ENCODE data around the gene ZC3H7A. TPM values are rescaled to one million over a fixed set of nuclear protein-coding genes. Genes with fewer than 3 reads are reported as not detected.

ZC3H7A gene
- total and polyA plus RNA-seq, 2 of the 13 experiments (the other 11 are each of a cell fraction or from before 2014, with no cell fraction given) = 29.2 to 36.8 TPM

- 0 out of 2 replicates have a peak, but pooled peaks have one; percentile 3 for TF ChIP-seq PAX8 (CRISPR knock-in tag; IDR thresholded peaks at IDR 0.05; ENCODE audit: borderline replicate concordance)
- TF ChIP-seq FOXC1 (CRISPR knock-in tag; IDR thresholded peaks at IDR 0.05; ENCODE audit: borderline replicate concordance) = peak; percentile 34; the same call in 1 of the 2 replicates
- TF ChIP-seq, protein P1, sequence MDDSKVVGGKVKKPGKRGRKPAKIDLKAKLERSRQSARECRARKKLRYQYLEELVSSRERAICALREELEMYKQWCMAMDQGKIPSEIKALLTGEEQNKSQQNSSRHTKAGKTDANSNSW (CRISPR knock-in tag; IDR thresholded peaks at IDR 0.05; ENCODE audit: borderline replicate concordance) = no peak
- no peak for TF ChIP-seq ZNF562 (CRISPR knock-in tag; IDR thresholded peaks at IDR 0.05; ENCODE audit: borderline replicate concordance)
- TF ChIP-seq DPF2 (CRISPR knock-in tag; IDR thresholded peaks at IDR 0.05; ENCODE audit: borderline replicate concordance, low read depth) = no peak
- TF ChIP-seq, protein P2, sequence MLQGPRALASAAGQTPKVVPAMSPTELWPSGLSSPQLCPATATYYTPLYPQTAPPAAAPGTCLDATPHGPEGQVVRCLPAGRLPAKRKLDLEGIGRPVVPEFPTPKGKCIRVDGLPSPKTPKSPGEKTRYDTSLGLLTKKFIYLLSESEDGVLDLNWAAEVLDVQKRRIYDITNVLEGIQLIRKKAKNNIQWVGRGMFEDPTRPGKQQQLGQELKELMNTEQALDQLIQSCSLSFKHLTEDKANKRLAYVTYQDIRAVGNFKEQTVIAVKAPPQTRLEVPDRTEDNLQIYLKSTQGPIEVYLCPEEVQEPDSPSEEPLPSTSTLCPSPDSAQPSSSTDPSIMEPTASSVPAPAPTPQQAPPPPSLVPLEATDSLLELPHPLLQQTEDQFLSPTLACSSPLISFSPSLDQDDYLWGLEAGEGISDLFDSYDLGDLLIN (CRISPR knock-in tag; IDR thresholded peaks at IDR 0.05; ENCODE audit: borderline replicate concordance) = no peak
- TF ChIP-seq ZFP41 (CRISPR knock-in tag; IDR thresholded peaks at IDR 0.05; ENCODE audit: borderline replicate concordance) = no peak
- peak; percentile 55; the same call in 1 of the 2 replicates for TF ChIP-seq BATF2 (CRISPR knock-in tag; IDR thresholded peaks at IDR 0.05)
- TF ChIP-seq RNF219 (CRISPR knock-in tag; IDR thresholded peaks at IDR 0.05) = no peak
- TF ChIP-seq AKNA (CRISPR knock-in tag; IDR thresholded peaks at IDR 0.05; ENCODE audit: borderline replicate concordance) = no peak
- 0 out of 2 replicates have a peak, but pooled peaks have one; percentile 43 for TF ChIP-seq TBP (CRISPR knock-in tag; IDR thresholded peaks at IDR 0.05)
- TF ChIP-seq ISL2 (CRISPR knock-in tag; IDR thresholded peaks at IDR 0.05) = peak; percentile 54
- TF ChIP-seq, protein P3, sequence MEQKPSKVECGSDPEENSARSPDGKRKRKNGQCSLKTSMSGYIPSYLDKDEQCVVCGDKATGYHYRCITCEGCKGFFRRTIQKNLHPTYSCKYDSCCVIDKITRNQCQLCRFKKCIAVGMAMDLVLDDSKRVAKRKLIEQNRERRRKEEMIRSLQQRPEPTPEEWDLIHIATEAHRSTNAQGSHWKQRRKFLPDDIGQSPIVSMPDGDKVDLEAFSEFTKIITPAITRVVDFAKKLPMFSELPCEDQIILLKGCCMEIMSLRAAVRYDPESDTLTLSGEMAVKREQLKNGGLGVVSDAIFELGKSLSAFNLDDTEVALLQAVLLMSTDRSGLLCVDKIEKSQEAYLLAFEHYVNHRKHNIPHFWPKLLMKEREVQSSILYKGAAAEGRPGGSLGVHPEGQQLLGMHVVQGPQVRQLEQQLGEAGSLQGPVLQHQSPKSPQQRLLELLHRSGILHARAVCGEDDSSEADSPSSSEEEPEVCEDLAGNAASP (CRISPR knock-in tag; IDR thresholded peaks at IDR 0.05; ENCODE audit: borderline replicate concordance) = no peak
- peak; percentile 53 for TF ChIP-seq NR2F6 (IDR thresholded peaks at IDR 0.05)
- no peak; the same call in none of the 2 replicates for TF ChIP-seq NR2F6 (CRISPR knock-in tag; IDR thresholded peaks at IDR 0.05)
- TF ChIP-seq ZNF720 (CRISPR knock-in tag; IDR thresholded peaks at IDR 0.05) = no peak
- TF ChIP-seq NCOR1 (IDR thresholded peaks at IDR 0.05; ENCODE audit: borderline replicate concordance, low read length) = peak; percentile 97
These were observed 48.4 kb downstream of the ZC3H7A start (continued) for GRCh38 chr16:11748404-11749254.

All from HepG2 (cell line).